ENCODE measurements around the gene AGBL1. TPM values are rescaled to one million over a fixed set of nuclear protein-coding genes. Genes with fewer than 3 reads are reported as not detected.

AGBL1 gene
- total and polyA plus RNA-seq, 2 donors (not counting 3 experiments of a cell fraction or from before 2014, with no cell fraction given): not detected

GRCh38 chr15:86278586-86278985 lies 198.9 kb downstream of the AGBL1 start:
- Histone ChIP-seq H3K9me1 (replicated peaks; ENCODE audit: control insufficient read depth, extremely low read depth, insufficient read depth, low read length) (no peaks in the 10 kb centered on the region), H4K20me1 (replicated peaks; ENCODE audit: control insufficient read depth, extremely low read depth, insufficient read depth, low read length) (no peaks in the 10 kb centered on the region), H3K27me3 (ENCODE audit: control insufficient read depth in 2 of 2, insufficient read depth in 2 of 2, low read length in 2 of 2) (no peaks in the 10 kb centered on the region), H2AFZ (ENCODE audit: low read depth, low read length) (no peak overlapping the region), H3K4me1 (ENCODE audit: control insufficient read depth, extremely low read depth, insufficient read depth, low read length) (no peaks in the 10 kb centered on the region), H3K36me3 (ENCODE audit: control insufficient read depth in 2 of 2, extremely low read depth in 1 of 2, insufficient read depth in 2 of 2, low read length in 2 of 2) (no peaks in the 10 kb centered on the region), H3K27ac (ENCODE audit: insufficient read depth, low read depth, low read length) (no peak overlapping the region), H3K79me2 (ENCODE audit: control insufficient read depth, insufficient read depth, low read length) (no peaks in the 10 kb centered on the region), H3K4me3 (replicated peaks in 1 of 3; ENCODE audit: insufficient read depth in 1 of 3, low read depth in 1 of 3, low read length in 3 of 3) (no peak overlapping the region), H3K4me2 (ENCODE audit: insufficient read depth, low read length) (no peak overlapping the region), H3K9ac (replicated peaks; ENCODE audit: extremely low read depth, insufficient read depth, low read length) (no peak overlapping the region), H3K9me3 (replicated peaks; ENCODE audit: control insufficient read depth, insufficient read depth, low read length) (peaks cover 1% of the 10 kb centered on the region)
- dilution Hi-C loops (cut with MboI; ENCODE audit: extremely low pct_ligation_motif_present, low sequenced_read_pairs) (no loop called here), intact Hi-C loops (cut with micrococcal nuclease) (no loop called here)
- no peak for DNase-seq (ENCODE audit: low read depth, low spot score)
- FAIRE-seq: no peak
- POLR2A ChIA-PET: no interaction called here
- CTCF ChIA-PET: no interaction called here
- TF ChIP-seq POLR2A (IDR thresholded peaks at IDR 0.05; ENCODE audit: low read depth, low read length) (no peak), JUN (IDR thresholded peaks at IDR 0.05; ENCODE audit: borderline replicate concordance, insufficient read depth, insufficient read length, low read depth) (no peak), FOS (IDR thresholded peaks at IDR 0.05; ENCODE audit: borderline replicate concordance, insufficient read depth, low read length) (no peak), MAX (IDR thresholded peaks at IDR 0.05; ENCODE audit: insufficient read depth, insufficient read length) (no peak), MYC (IDR thresholded peaks at IDR 0.05; ENCODE audit: low read depth, low read length) (no peak), POLR2AphosphoS5 (IDR thresholded peaks at IDR 0.05; ENCODE audit: insufficient read depth, low read depth, low read length) (no peak), CTCF (IDR thresholded peaks at IDR 0.05; ENCODE audit: extremely low read depth in 1 of 2, insufficient read depth in 1 of 2, low read depth in 1 of 2, low read length in 2 of 2) (no peak), GATA2 (IDR thresholded peaks at IDR 0.05; ENCODE audit: insufficient read depth, insufficient read length, low read depth, low read length) (no peak), EZH2 (IDR thresholded peaks at IDR 0.05; ENCODE audit: borderline replicate concordance, low read depth, low read length, severe bottlenecking) (no peak)
- no TSS peak for BruUV-seq (replicated peaks)

Measured in endothelial cell of umbilical vein (primary cell).